IMR-90 (cell line): Measurements from ENCODE around the gene CADM1. TPM values are rescaled to one million over a fixed set of nuclear protein-coding genes. Genes with fewer than 3 reads are reported as not detected.

Source experiments
- ATAC-seq: fragments of 200-7000 bp; cut with Tn5 transposase; 2 replicates; pipeline ENCODE4 v1.9.1; 2020; ENCODE audit warnings: low read depth, mild to moderate bottlenecking, moderate library complexity
- BruUV-seq: library from RNA; stranded (reverse); fragments of 400-500 nt; replicated peaks from 2 replicates; lab custom pipeline; 2021; lab: Mats Ljungman, UMichigan
- CTCF ChIA-PET: fragments of 300-600 bp; formaldehyde crosslinking; extraction: SDS; loops from one replicate; lab custom pipeline; 2021; ENCODE audit warnings: antibody characterized with exemption; lab: Yijun Ruan, JAX
- POLR2A ChIA-PET: fragments of 300-600 bp; sonication (Branson Sonifier 250); formaldehyde crosslinking; loops from one replicate; lab custom pipeline; 2022; ENCODE audit warnings: antibody characterized with exemption; ENCODE audit not compliant: unreplicated experiment; lab: Charles Lee
- DNase-seq: peaks from one replicate; pipeline ENCODE4 v3.0.0; 2013
- H2AFZ ChIP-seq: replicated peaks from 2 replicates; pipeline ENCODE3; 2013; ENCODE audit warnings: low read length, mild to moderate bottlenecking; ENCODE audit not compliant: poor library complexity
- H2AK5ac ChIP-seq: 2 replicates; pipeline ENCODE4 v1.6.1; 2013; ENCODE audit warnings: low read depth, low read length, inconsistent platforms
- H2AK9ac ChIP-seq: replicated peaks from 2 replicates; pipeline ENCODE3; 2013; ENCODE audit warnings: mild to moderate bottlenecking, low read depth, low read length, moderate library complexity; ENCODE audit not compliant: poor library complexity
- H2BK120ac ChIP-seq: 2 replicates; pipeline ENCODE4 v1.6.1; 2013; ENCODE audit warnings: low read depth, low read length, inconsistent platforms
- H2BK15ac ChIP-seq: 3 replicates; pipeline ENCODE4 v1.6.1; 2013; ENCODE audit warnings: low read depth, low read length, inconsistent platforms
- H2BK20ac ChIP-seq: 2 replicates; pipeline ENCODE4 v1.6.1; 2013; ENCODE audit warnings: low read depth, mild to moderate bottlenecking, inconsistent platforms, low read length, moderate library complexity
- H2BK5ac ChIP-seq: 2 replicates; pipeline ENCODE4 v1.6.1; 2013; ENCODE audit warnings: mild to moderate bottlenecking, low read depth, low read length, inconsistent platforms; ENCODE audit not compliant: poor library complexity, severe bottlenecking
- H3K14ac ChIP-seq: replicated peaks from 2 replicates; pipeline ENCODE4 v1.6.1; 2013; ENCODE audit warnings: low read depth, low read length, inconsistent platforms
- H3K18ac ChIP-seq: 2 replicates; pipeline ENCODE4 v1.6.1; 2013; ENCODE audit warnings: low read depth, low read length, control low read depth
- H3K23ac ChIP-seq: 2 replicates; pipeline ENCODE4 v1.6.1; 2013; ENCODE audit warnings: low read depth, low read length, inconsistent platforms
- H3K27ac ChIP-seq: 2 replicates; pipeline ENCODE4 v1.5.1; 2013; ENCODE audit warnings: mild to moderate bottlenecking, control low read depth, low read length; ENCODE audit not compliant: insufficient read depth
- H3K27me3 ChIP-seq: 2 replicates; pipeline ENCODE4 v1.6.1; 2013; ENCODE audit warnings: low read length; ENCODE audit not compliant: control insufficient read depth, insufficient read depth
- H3K36me3 ChIP-seq: 2 replicates; pipeline ENCODE4 v1.6.1; 2013; ENCODE audit warnings: low read length, mixed read lengths; ENCODE audit not compliant: control insufficient read depth, insufficient read depth
- H3K4ac ChIP-seq: 2 replicates; pipeline ENCODE4 v1.6.1; 2013; ENCODE audit warnings: low read depth, low read length, inconsistent platforms
- H3K4me1 ChIP-seq: 2 replicates; pipeline ENCODE4 v1.6.1; 2013; ENCODE audit warnings: low read length, mixed read lengths; ENCODE audit not compliant: control insufficient read depth, insufficient read depth
- H3K4me2 ChIP-seq: 2 replicates; pipeline ENCODE4 v1.6.1; 2013; ENCODE audit warnings: low read depth, mild to moderate bottlenecking, control low read depth, low read length, moderate library complexity
- H3K4me3 ChIP-seq: 2 replicates; pipeline ENCODE4 v1.5.1; 2013; ENCODE audit warnings: low read depth, mild to moderate bottlenecking, control low read depth, low read length, moderate library complexity; ENCODE audit not compliant: insufficient read depth
- H3K56ac ChIP-seq: 2 replicates; pipeline ENCODE4 v1.6.1; 2013; ENCODE audit warnings: low read length, inconsistent platforms; ENCODE audit not compliant: insufficient read depth; ENCODE audit errors: extremely low read depth
- H3K79me1 ChIP-seq, 2 experiments: 2 replicates each; pipeline ENCODE4 v1.6.1; 2013; ENCODE audit warnings: low read length in 2 of 2, inconsistent platforms in 1 of 2, low read depth in 1 of 2
- H3K9ac ChIP-seq: 2 replicates; pipeline ENCODE4 v1.6.1; 2013; ENCODE audit warnings: low read depth, low read length, control low read depth
- H3K9me1 ChIP-seq: 2 replicates; pipeline ENCODE4 v1.6.1; 2013; ENCODE audit warnings: low read length, inconsistent platforms; ENCODE audit not compliant: insufficient read depth
- H3K9me3 ChIP-seq: 2 replicates; pipeline ENCODE4 v1.6.1; 2013; ENCODE audit warnings: low read length; ENCODE audit not compliant: control insufficient read depth, insufficient read depth
- H4K20me1 ChIP-seq: 2 replicates; pipeline ENCODE4 v1.6.1; 2013; ENCODE audit warnings: low read length, inconsistent platforms; ENCODE audit not compliant: insufficient read depth
- H4K5ac ChIP-seq: 2 replicates; pipeline ENCODE4 v1.6.1; 2013; ENCODE audit warnings: mild to moderate bottlenecking, low read depth, low read length, control low read depth
- H4K8ac ChIP-seq, 2 experiments: 2 replicates each; pipeline ENCODE4 v1.6.1; 2013; ENCODE audit warnings: low read depth in 2 of 2, low read length in 2 of 2, control low read depth in 1 of 2, inconsistent platforms in 1 of 2
- H4K91ac ChIP-seq: 2 replicates; pipeline ENCODE4 v1.6.1; 2013; ENCODE audit warnings: low read depth, low read length, inconsistent platforms; ENCODE audit not compliant: insufficient read depth
- BHLHE40 ChIP-seq: fragments of 150-350 bp; IDR thresholded peaks from 2 replicates; pipeline ENCODE4 v1.6.1; 2016; ENCODE audit warnings: mild to moderate bottlenecking, low read depth, low read length
- USF2 ChIP-seq: fragments of 150-350 bp; IDR thresholded peaks from 2 replicates; pipeline ENCODE4 v1.6.1; 2017; ENCODE audit warnings: mild to moderate bottlenecking, antibody characterized with exemption, low read length, low read depth
- WGBS, 2 experiments: methylation state at CpG; one replicate each; pipeline versions ENCODE4 v1.1.5 to v1.1.7; 2013; ENCODE audit warnings: missing lambda C conversion rate in 2 of 2; ENCODE audit not compliant: insufficient read length in 1 of 2; ENCODE audit errors: extremely low coverage in 2 of 2; 5-methylcytosine and 5-hydroxymethylcytosine counted together
- dilution Hi-C: fragments of 300-500 bp; cut with HindIII; formaldehyde crosslinking; loops from one replicate; pipeline ENCODE4 v1.14.3; 2018; ENCODE audit warnings: low sequenced_read_pairs; ENCODE audit not compliant: unreplicated experiment
- in situ Hi-C: fragments of 300-500 bp; cut with MboI; formaldehyde crosslinking; loops from 3 replicates; pipeline ENCODE4 v1.14.3; 2019; ENCODE audit warnings: low sequenced_read_pairs, inconsistent platforms, mixed read lengths
- intact Hi-C: fragments of 100-400 bp; cut with micrococcal nuclease; formaldehyde crosslinking; loops from 2 replicates; pipeline ENCODE4 v1.10.0; 2022
- polyA plus RNA-seq, 3 experiments: library from polyadenylated mRNA; depleted of rRNA; stranded (reverse); fragments of >200 nt; gene quantifications; 2 replicates each; pipeline ENCODE4 v1.2.3, GENCODE V29; 2012; ENCODE audit warnings: low replicate concordance in 1 of 3
- total RNA-seq: library from RNA; depleted of rRNA; stranded (reverse); fragments of >200 nt; gene quantifications from 2 replicates; pipeline ENCODE4 v1.2.3, GENCODE V29; 2012
- TF ChIP-seq, protein P1 (sequence below): conservative IDR thresholded peaks from 2 replicates; pipeline ENCODE4 v1.5.1; 2012; ENCODE audit warnings: mild to moderate bottlenecking, low read depth, low read length, improper control_type of control experiment

CADM1 gene
- total and polyA plus RNA-seq, 2 of the 4 experiments (the other 2 are of a cell fraction) = 28.8 to 77.1 TPM

DNA sequence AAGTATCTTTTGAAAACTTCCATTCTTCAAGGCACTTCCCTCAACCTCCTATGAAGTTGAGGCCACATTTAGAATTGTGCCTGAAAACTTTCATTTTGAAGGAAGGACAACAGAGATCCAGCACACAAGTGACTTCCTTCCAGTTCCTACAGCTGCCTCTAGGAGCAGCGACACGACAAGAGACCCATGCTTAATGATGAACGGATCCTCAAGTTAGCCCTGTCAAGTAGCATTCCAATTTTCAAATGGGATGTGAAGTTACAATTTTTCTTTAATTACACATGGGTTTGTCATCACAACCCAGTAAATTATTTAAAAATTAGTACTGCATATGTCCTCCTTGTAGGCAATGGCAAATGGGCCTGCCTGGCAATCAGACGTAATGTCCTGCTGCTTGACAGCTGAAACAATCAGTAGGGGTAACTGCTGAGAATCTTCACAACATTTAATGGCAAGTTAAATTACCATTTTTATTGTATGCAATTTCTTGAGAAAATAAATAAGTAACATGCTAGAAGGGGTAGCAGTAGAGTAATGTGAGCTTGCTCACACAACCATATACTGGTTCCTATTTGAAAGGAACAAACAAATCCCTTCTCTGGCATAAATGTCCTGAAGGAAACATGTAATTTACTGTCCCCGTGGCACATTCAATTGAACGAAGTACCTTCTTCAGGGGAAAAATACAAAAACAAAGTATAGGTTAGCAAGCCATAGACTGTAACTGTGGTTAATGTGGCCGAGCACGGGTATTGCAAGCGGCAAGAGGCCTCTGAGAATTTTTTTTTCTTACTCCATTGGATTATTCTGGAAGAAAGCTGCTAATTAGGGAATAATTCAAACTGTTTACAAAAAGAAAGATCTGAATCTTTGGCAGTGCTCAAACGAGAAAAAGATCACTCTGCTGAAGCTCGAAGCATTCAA, 288.3 kb downstream of the CADM1 start:
- CTCF ChIA-PET = interaction anchor here (0.7 to 2.0 kb wide), 4 partner anchors 11 to 267 kb away, joined by 3 to 4 read pairs (median 3); no protein-coding TSS in a partner anchor
- no peak overlapping the region for H3K4me2 ChIP-seq
- ATAC-seq (no peak), DNase-seq (no peak)
- H3K9me3 ChIP-seq = no peaks in the 10 kb centered on the region
- no peak overlapping the region for H3K23ac ChIP-seq
- H3K36me3 ChIP-seq = peaks cover 8% of the 10 kb centered on the region
- BruUV-seq = no TSS peak
- H2AK5ac ChIP-seq = no peak overlapping the region
- no peak overlapping the region for H2BK5ac ChIP-seq
- no peak overlapping the region for H3K18ac ChIP-seq
- H3K27me3 ChIP-seq = no peaks in the 10 kb centered on the region
- H3K56ac ChIP-seq = no peak overlapping the region
- H4K91ac ChIP-seq = no peak overlapping the region
- TF ChIP-seq, protein P1, sequence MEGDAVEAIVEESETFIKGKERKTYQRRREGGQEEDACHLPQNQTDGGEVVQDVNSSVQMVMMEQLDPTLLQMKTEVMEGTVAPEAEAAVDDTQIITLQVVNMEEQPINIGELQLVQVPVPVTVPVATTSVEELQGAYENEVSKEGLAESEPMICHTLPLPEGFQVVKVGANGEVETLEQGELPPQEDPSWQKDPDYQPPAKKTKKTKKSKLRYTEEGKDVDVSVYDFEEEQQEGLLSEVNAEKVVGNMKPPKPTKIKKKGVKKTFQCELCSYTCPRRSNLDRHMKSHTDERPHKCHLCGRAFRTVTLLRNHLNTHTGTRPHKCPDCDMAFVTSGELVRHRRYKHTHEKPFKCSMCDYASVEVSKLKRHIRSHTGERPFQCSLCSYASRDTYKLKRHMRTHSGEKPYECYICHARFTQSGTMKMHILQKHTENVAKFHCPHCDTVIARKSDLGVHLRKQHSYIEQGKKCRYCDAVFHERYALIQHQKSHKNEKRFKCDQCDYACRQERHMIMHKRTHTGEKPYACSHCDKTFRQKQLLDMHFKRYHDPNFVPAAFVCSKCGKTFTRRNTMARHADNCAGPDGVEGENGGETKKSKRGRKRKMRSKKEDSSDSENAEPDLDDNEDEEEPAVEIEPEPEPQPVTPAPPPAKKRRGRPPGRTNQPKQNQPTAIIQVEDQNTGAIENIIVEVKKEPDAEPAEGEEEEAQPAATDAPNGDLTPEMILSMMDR = peak; percentile 27; the same call in 1 of the 2 replicates
- TF ChIP-seq USF2 = no peak
- TF ChIP-seq BHLHE40 = no peak
- peaks cover 3% of the 10 kb centered on the region; the same call in 1 of the 2 replicates for H3K9me1 ChIP-seq
- H2BK120ac ChIP-seq = no peak overlapping the region
- no peak overlapping the region for H3K4me3 ChIP-seq
- H3K27ac ChIP-seq = no peak overlapping the region
- H2BK20ac ChIP-seq = no peak overlapping the region
- H4K8ac ChIP-seq = no peak overlapping the region
- no peak overlapping the region for H2BK15ac ChIP-seq
- H3K4me1 ChIP-seq = no peaks in the 10 kb centered on the region; the same call in 1 of the 2 replicates
- in situ Hi-C loops (no loop called here), dilution Hi-C loops (no loop called here), intact Hi-C loops (no loop called here)
- no peak overlapping the region for H3K9ac ChIP-seq
- H3K79me1 ChIP-seq = no peaks in the 10 kb centered on the region
- no peaks in the 10 kb centered on the region for H4K20me1 ChIP-seq
- WGBS, 2 experiments = no CpG with 5 or more reads among the region's 11 CpGs
- no peak overlapping the region for H2AFZ ChIP-seq
- H3K14ac ChIP-seq = no peak overlapping the region
- no peak overlapping the region for H3K4ac ChIP-seq
- POLR2A ChIA-PET = no interaction called here
- H2AK9ac ChIP-seq = no peak overlapping the region
- no peak overlapping the region for H4K5ac ChIP-seq
